ENCODE results near the gene SSNA1.

- no peak for TF ChIP-seq CTCF (IDR thresholded peaks at IDR 0.05)
- no peak for TF ChIP-seq POLR2A (IDR thresholded peaks at IDR 0.05)
Observed at GRCh38 chr9:137224830-137225694, 36.6 kb downstream of the SSNA1 start, which contains the start of gene CYSRT1.
